ENCODE results near the gene CALY. TPM values are rescaled to one million over a fixed set of nuclear protein-coding genes. Genes with fewer than 3 reads are reported as not detected.

Gene CALY
- total RNA-seq, 1 experiment from 2014 or later: 0.47 TPM

- H4K20me1 ChIP-seq (ENCODE audit: insufficient read depth): no peaks in the 10 kb centered on the region
- no peaks in the 10 kb centered on the region for H3K9me3 ChIP-seq (ENCODE audit: control insufficient read depth in 1 of 2, insufficient read depth in 1 of 2, low read depth in 1 of 2, low read length in 2 of 2)
- TF ChIP-seq MAX (IDR thresholded peaks at IDR 0.05) (no peak), ZFX (IDR thresholded peaks at IDR 0.05) (no peak), FOSL1 (IDR thresholded peaks at IDR 0.05; ENCODE audit: low read depth) (no peak), EZH2 (IDR thresholded peaks at IDR 0.05) (no peak), SP1 (IDR thresholded peaks at IDR 0.05; ENCODE audit: low read depth) (no peak), ATF3 (IDR thresholded peaks at IDR 0.05) (no peak)
- H3K27ac ChIP-seq (ENCODE audit: low read depth, low read length): no peak overlapping the region
- CTCF ChIA-PET: no interaction called here
- no peak overlapping the region for H3K9ac ChIP-seq (ENCODE audit: low read length)
- POLR2A ChIA-PET: interaction anchor here (0.6 kb wide), 1 partner anchor 22 kb away, joined by 3 read pairs; no protein-coding TSS in a partner anchor
- intact Hi-C loops (cut with micrococcal nuclease): no loop called here
- DNase-seq (ENCODE audit: low read depth, low spot score): no peak
- ATAC-seq: peak; percentile 20; the same call in 1 of the 2 replicates
- H3K79me2 ChIP-seq (ENCODE audit: insufficient read depth, low read length): peaks cover 4% of the 10 kb centered on the region; the same call in 1 of the 2 replicates
- RAD21 ChIA-PET (ENCODE audit: low non-redundant PET in 1 of 2, low total read pairs in 2 of 2, uncharacterized antibody in 2 of 2, unreplicated experiment in 2 of 2): no interaction called here
- H3K36me3 ChIP-seq (ENCODE audit: control insufficient read depth in 1 of 2, insufficient read depth in 2 of 2, low read length in 2 of 2): no peaks in the 10 kb centered on the region
- no peaks in the 10 kb centered on the region for H3K27me3 ChIP-seq (ENCODE audit: insufficient read depth, low read length)
- no peak overlapping the region for H3K4me2 ChIP-seq (ENCODE audit: low read length)
- H3K4me3 ChIP-seq (replicated peaks in 1 of 2; ENCODE audit: low read depth in 1 of 2, low read length in 2 of 2): no peak overlapping the region
- no peak overlapping the region for H2AFZ ChIP-seq (ENCODE audit: low read depth, low read length, poor library complexity, severe bottlenecking)
- peaks cover 3 to 4% of the 10 kb centered on the region in 2 experiments; a peak in 2 of 4 replicates for H3K4me1 ChIP-seq (ENCODE audit: control insufficient read depth in 1 of 2, insufficient read depth in 2 of 2, low read length in 2 of 2)
- no peaks in the 10 kb centered on the region for H3K9me2 ChIP-seq (ENCODE audit: insufficient read depth)
- no TSS peak for BruUV-seq (replicated peaks)
Observed at GRCh38 chr10:133351408-133352318, 15.0 kb upstream of the CALY start.

- ChIA-PET CTCF (no interaction called here), RAD21 (ENCODE audit: low non-redundant PET in 1 of 2, low total read pairs in 2 of 2, uncharacterized antibody in 2 of 2, unreplicated experiment in 2 of 2) (no interaction called here), POLR2A (interaction anchor here (0.6 kb wide), 1 partner anchor 22 kb away, joined by 3 read pairs; no protein-coding TSS in a partner anchor)
- Histone ChIP-seq H2AFZ (ENCODE audit: low read depth, low read length, poor library complexity, severe bottlenecking) (no peak overlapping the region), H3K9me3 (ENCODE audit: control insufficient read depth in 1 of 2, insufficient read depth in 1 of 2, low read depth in 1 of 2, low read length in 2 of 2) (no peaks in the 10 kb centered on the region), H3K27me3 (ENCODE audit: insufficient read depth, low read length) (no peaks in the 10 kb centered on the region), H3K27ac (ENCODE audit: low read depth, low read length) (no peak overlapping the region), H3K79me2 (ENCODE audit: insufficient read depth, low read length) (no peaks in the 10 kb centered on the region; the same call in 1 of the 2 replicates), H4K20me1 (ENCODE audit: insufficient read depth) (no peaks in the 10 kb centered on the region), H3K4me3 (replicated peaks in 1 of 2; ENCODE audit: low read depth in 1 of 2, low read length in 2 of 2) (no peak overlapping the region), H3K9me2 (ENCODE audit: insufficient read depth) (no peaks in the 10 kb centered on the region), H3K4me2 (ENCODE audit: low read length) (no peak overlapping the region), H3K9ac (ENCODE audit: low read length) (no peak overlapping the region), H3K4me1 (ENCODE audit: control insufficient read depth in 1 of 2, insufficient read depth in 2 of 2, low read length in 2 of 2) (no peaks in the 10 kb centered on the region), H3K36me3 (ENCODE audit: control insufficient read depth in 1 of 2, insufficient read depth in 2 of 2, low read length in 2 of 2) (no peaks in the 10 kb centered on the region)
- intact Hi-C loops (cut with micrococcal nuclease): no loop called here
- ATAC-seq (no peak), DNase-seq (ENCODE audit: low read depth, low spot score) (no peak)
- TF ChIP-seq REST (IDR thresholded peaks at IDR 0.05; ENCODE audit: low read depth): no peak
- 0 out of 2 replicates have a peak, but pooled peaks have one; percentile 17 for TF ChIP-seq POLR2AphosphoS5 (IDR thresholded peaks at IDR 0.05; ENCODE audit: low read depth, low read length)
- no TSS peak for BruUV-seq (replicated peaks)
Observed at GRCh38 chr10:133350950-133351329, 14.2 kb upstream of the CALY start.

Data from HCT116 (cell line).